ENCODE data around the gene MYO15A. TPM values are rescaled to one million over a fixed set of nuclear protein-coding genes. Genes with fewer than 3 reads are reported as not detected.

The MYO15A gene
- total and polyA plus RNA-seq, 2 experiments from 2014 or later = 1.0 to 2.2 TPM

- TF ChIP-seq ZNF462 (CRISPR knock-in tag; IDR thresholded peaks at IDR 0.05) = no peak
- TF ChIP-seq POLR2AphosphoS5 (IDR thresholded peaks at IDR 0.05; ENCODE audit: low read depth) = no peak
- no peak for TF ChIP-seq JUNB (IDR thresholded peaks at IDR 0.05; ENCODE audit: unreplicated experiment)
- TF ChIP-seq ZNF331 (CRISPR knock-in tag; IDR thresholded peaks at IDR 0.05; ENCODE audit: low read depth) = no peak
- no peak for TF ChIP-seq STAT1 (IDR thresholded peaks at IDR 0.05; ENCODE audit: unreplicated experiment)
These were observed 98.4 kb downstream of the MYO15A start (continued) for GRCh38 chr17:18206962-18207361.

GRCh38 chr17:18208092-18208491, 99.5 kb downstream of the MYO15A start:
- H3K36me3 ChIP-seq (ENCODE audit: insufficient read depth) = peaks cover 25% of the 10 kb centered on the region; the same call in 1 of the 2 replicates
- Mint-ChIP-seq H3K9me3 (no peaks in the 10 kb centered on the region), H3K4me1 (peaks cover 4% of the 10 kb centered on the region; the same call in 2 of the 3 replicates), H3K36me3 (ENCODE audit: low read depth) (peaks cover 44% of the 10 kb centered on the region), H3K27me3 (ENCODE audit: insufficient read depth, low read depth, poor library complexity) (no peaks in the 10 kb centered on the region), H3K27ac (no peak overlapping the region), H3K4me3 (no peak overlapping the region)
- H4K20me1 ChIP-seq (replicated peaks; ENCODE audit: insufficient read depth) = peaks cover 26% of the 10 kb centered on the region; the same call in 1 of the 2 replicates
- no peak overlapping the region for H3K4me3 ChIP-seq
- no peak overlapping the region for H3K27ac ChIP-seq (ENCODE audit: low read depth)
- H3K4me1 ChIP-seq (ENCODE audit: insufficient read depth) = no peaks in the 10 kb centered on the region
- ATAC-seq = no peak
- 0 out of 2 replicates have a peak, but pooled peaks cover 2% of the 10 kb centered on the region for H3F3A ChIP-seq (replicated peaks; ENCODE audit: low read depth)
- no peak for DNase-seq (ENCODE audit: low spot score)
- H3K9me2 ChIP-seq (ENCODE audit: insufficient read depth) = no peaks in the 10 kb centered on the region
- no peak overlapping the region for H2AFZ ChIP-seq
- peaks cover 14% of the 10 kb centered on the region for H3K79me2 ChIP-seq (replicated peaks; ENCODE audit: insufficient read depth)
- no peaks in the 10 kb centered on the region for H3K27me3 ChIP-seq (ENCODE audit: insufficient read depth)
- H3K4me2 ChIP-seq = no peak overlapping the region
- TF ChIP-seq STAT1 (IDR thresholded peaks at IDR 0.05; ENCODE audit: unreplicated experiment) = no peak
- no peak for TF ChIP-seq ETS1 (IDR thresholded peaks at IDR 0.05)
- no peak for TF ChIP-seq CREB1 (CRISPR knock-in tag; IDR thresholded peaks at IDR 0.05; ENCODE audit: low read depth)
- TF ChIP-seq ZNF114 (CRISPR knock-in tag; IDR thresholded peaks at IDR 0.05) = no peak
- TF ChIP-seq ZNF462 (CRISPR knock-in tag; IDR thresholded peaks at IDR 0.05) = no peak
- TF ChIP-seq EZH2phosphoT487 (IDR thresholded peaks at IDR 0.05; ENCODE audit: unreplicated experiment) = no peak

All from GM23338 (cell line).